A673 (cell line): ENCODE data around the gene MIS18A.

Experiments used
- EZH2 ChIP-seq: fragments of 200-600 bp; sonication (generic); IDR thresholded peaks from 2 replicates; pipeline ENCODE4 v1.6.1; 2017; ENCODE audit warnings: borderline replicate concordance, low read depth, mild to moderate bottlenecking, mixed read lengths, antibody characterized with exemption, low read length; ENCODE audit not compliant: poor library complexity, severe bottlenecking
- TF ChIP-seq, protein P1 (sequence below): fragments of 300-800, 200-600 bp; sonication (generic); conservative IDR thresholded peaks from 2 replicates; pipeline ENCODE4 v1.5.1; 2017; ENCODE audit warnings: low read depth, mild to moderate bottlenecking, antibody characterized with exemption, low read length, moderate library complexity, mixed read lengths

DNA sequence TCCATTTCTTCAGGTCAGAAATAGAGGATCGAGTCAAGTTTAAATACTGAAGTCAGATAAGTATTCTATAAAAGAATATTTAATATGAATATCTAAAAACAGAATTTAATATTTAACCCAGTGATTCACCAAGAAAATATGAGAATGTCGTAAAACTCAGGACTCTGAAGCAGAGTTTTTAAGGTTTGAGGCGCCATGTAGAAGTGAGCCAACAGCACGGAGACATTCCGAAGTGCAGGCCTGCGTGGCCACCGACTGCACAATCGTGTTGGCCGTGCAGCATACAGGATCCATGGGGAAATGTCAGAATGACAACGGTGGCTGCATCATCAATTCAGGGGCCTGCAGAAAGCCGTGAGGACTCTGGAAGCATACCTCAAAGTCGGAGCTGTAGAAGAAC is 43.3 kb upstream of the MIS18A start:
- TF ChIP-seq EZH2 = no peak
- TF ChIP-seq, protein P1, sequence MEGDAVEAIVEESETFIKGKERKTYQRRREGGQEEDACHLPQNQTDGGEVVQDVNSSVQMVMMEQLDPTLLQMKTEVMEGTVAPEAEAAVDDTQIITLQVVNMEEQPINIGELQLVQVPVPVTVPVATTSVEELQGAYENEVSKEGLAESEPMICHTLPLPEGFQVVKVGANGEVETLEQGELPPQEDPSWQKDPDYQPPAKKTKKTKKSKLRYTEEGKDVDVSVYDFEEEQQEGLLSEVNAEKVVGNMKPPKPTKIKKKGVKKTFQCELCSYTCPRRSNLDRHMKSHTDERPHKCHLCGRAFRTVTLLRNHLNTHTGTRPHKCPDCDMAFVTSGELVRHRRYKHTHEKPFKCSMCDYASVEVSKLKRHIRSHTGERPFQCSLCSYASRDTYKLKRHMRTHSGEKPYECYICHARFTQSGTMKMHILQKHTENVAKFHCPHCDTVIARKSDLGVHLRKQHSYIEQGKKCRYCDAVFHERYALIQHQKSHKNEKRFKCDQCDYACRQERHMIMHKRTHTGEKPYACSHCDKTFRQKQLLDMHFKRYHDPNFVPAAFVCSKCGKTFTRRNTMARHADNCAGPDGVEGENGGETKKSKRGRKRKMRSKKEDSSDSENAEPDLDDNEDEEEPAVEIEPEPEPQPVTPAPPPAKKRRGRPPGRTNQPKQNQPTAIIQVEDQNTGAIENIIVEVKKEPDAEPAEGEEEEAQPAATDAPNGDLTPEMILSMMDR = no peak
